K562 (cell line): ENCODE measurements around the gene ZKSCAN4. TPM values are rescaled to one million over a fixed set of nuclear protein-coding genes. Genes with fewer than 3 reads are reported as not detected.

ENCODE experiments used
- ARID1B ChIP-seq: fragments of 450-650 bp; IDR thresholded peaks from 2 replicates; pipeline ENCODE4 v1.6.1; 2016; ENCODE audit warnings: antibody characterized with exemption, mild to moderate bottlenecking, inconsistent platforms
- ETV6 ChIP-seq, 3 experiments: fragments of 150-350 bp in 1 of 3; sonication (generic) in 1 of 3; formaldehyde crosslinking in 1 of 3; IDR thresholded peaks; 2 replicates each; pipeline versions ENCODE4 v1.6.1 to v1.8.0; 2014 to 2022; ENCODE audit warnings: borderline replicate concordance in 2 of 3, low read depth in 2 of 3, antibody characterized with exemption in 1 of 3, low read length in 1 of 3, mild to moderate bottlenecking in 1 of 3, missing genetic modification reagents in 1 of 3
- NCOA6 ChIP-seq: fragments of 450-650 bp; IDR thresholded peaks from 2 replicates; pipeline ENCODE4 v1.6.1; 2017; ENCODE audit warnings: mild to moderate bottlenecking
- NFATC3 ChIP-seq: fragments of 450-650 bp; IDR thresholded peaks from 2 replicates; pipeline ENCODE4 v1.6.1; 2017; ENCODE audit warnings: mild to moderate bottlenecking
- SRF ChIP-seq, 2 experiments: fragments of 250-450, 450-650 bp in 1 of 2; sonication (Bioruptor Pico) in 1 of 2; sonication (generic) in 1 of 2; formaldehyde crosslinking; IDR thresholded peaks; 2 replicates each; pipeline versions ENCODE4 v1.5.0 to v1.5.1; 2020 to 2022; ENCODE audit warnings: mild to moderate bottlenecking in 1 of 2, missing genetic modification reagents in 1 of 2
- TCF3 ChIP-seq: sonication (generic); formaldehyde crosslinking; IDR thresholded peaks from 2 replicates; pipeline ENCODE4 v1.4.0; 2020; ENCODE audit warnings: mild to moderate bottlenecking, missing genetic modification reagents
- TFAM ChIP-seq: fragments of 250-450 bp; sonication (Bioruptor Pico); conservative IDR thresholded peaks from 2 replicates; pipeline ENCODE4 v1.5.0; 2021; ENCODE audit warnings: mild to moderate bottlenecking, moderate library complexity
- TGIF2 ChIP-seq: sonication (generic); formaldehyde crosslinking; IDR thresholded peaks from 2 replicates; pipeline ENCODE4 v1.8.1; 2022; ENCODE audit warnings: mild to moderate bottlenecking, missing genetic modification reagents, moderate library complexity
- ZNF124 ChIP-seq: sonication (generic); formaldehyde crosslinking; IDR thresholded peaks from 2 replicates; pipeline ENCODE4 v1.8.1; 2022; ENCODE audit warnings: missing genetic modification reagents
- polyA plus RNA-seq, 8 experiments: library from polyadenylated mRNA; depleted of rRNA in 4 of 8; stranded (reverse) in 5 of 8; unstranded in 3 of 8; fragments of >200 nt; fragmentation: Nextera tagmentation in 2 of 8; fragmentation: Illumina TruSeq in 1 of 8; extraction: Ambion mirVana in 2 of 8; extraction: Trizol in 1 of 8; gene quantifications; 2 replicates each; pipeline versions ENCODE4 v1.2.1 to v1.2.3, GENCODE V29; 2011 to 2014; ENCODE audit warnings: inconsistent platforms in 1 of 8, missing spikeins in 1 of 8
- total RNA-seq, 7 experiments: library from RNA; depleted of rRNA in 6 of 7; stranded (reverse); fragments of >200 nt in 6 of 7; fragmentation: Illumina TruSeq in 2 of 7; extraction: Trizol in 2 of 7; gene quantifications; 2 replicates each; pipeline versions ENCODE4 v1.2.1 to v1.2.3, GENCODE V29; 2011 to 2021; ENCODE audit warnings: low replicate concordance in 1 of 7
- TF ChIP-seq, protein P1 (sequence below), 2 experiments: IDR thresholded peaks in 1 of 2; conservative IDR thresholded peaks in 1 of 2; 2 replicates each; pipeline ENCODE4 v1.6.1; 2016; ENCODE audit warnings: low read depth in 2 of 2, mild to moderate bottlenecking in 1 of 2, missing compliant biosample characterization in 1 of 2, missing genetic modification characterization in 1 of 2, moderate library complexity in 1 of 2
- TF ChIP-seq, protein P2 (sequence below), 3 experiments: fragments of 200-800 bp in 1 of 3; sonication (Bioruptor generic) in 1 of 3; sonication (generic) in 1 of 3; formaldehyde crosslinking in 1 of 3; IDR thresholded peaks; 2 replicates each; pipeline versions ENCODE4 v1.6.1 to v1.8.0; 2016 to 2022; ENCODE audit warnings: mild to moderate bottlenecking in 2 of 3, missing compliant biosample characterization in 2 of 3, missing genetic modification characterization in 2 of 3, missing genetic modification reagents in 1 of 3
- TF ChIP-seq, protein P3 (sequence below): fragments of 450-650 bp; IDR thresholded peaks from 2 replicates; pipeline ENCODE4 v1.6.1; 2018; ENCODE audit not compliant: partially characterized antibody
- TF ChIP-seq, protein P4 (sequence below), 2 experiments: IDR thresholded peaks; 2 replicates each; pipeline ENCODE4 v1.6.1; 2011; ENCODE audit warnings: borderline replicate concordance in 1 of 2, control low read depth in 1 of 2, low read depth in 1 of 2, low read length in 1 of 2, mild to moderate bottlenecking in 1 of 2, mixed read lengths in 1 of 2, moderate library complexity in 1 of 2; ENCODE audit not compliant: insufficient read depth in 1 of 2, insufficient read length in 1 of 2, poor library complexity in 1 of 2, severe bottlenecking in 1 of 2; ENCODE audit errors: extremely low read depth in 1 of 2
- TF ChIP-seq, protein P5 (sequence below): fragments of 450-650 bp; formaldehyde crosslinking; IDR thresholded peaks from 2 replicates; pipeline ENCODE4 v1.4.0; 2020; ENCODE audit warnings: mild to moderate bottlenecking, mixed read lengths

Gene ZKSCAN4
- total and polyA plus RNA-seq, 9 of the 15 experiments (the other 6 are each of a cell fraction or from before 2014, with no cell fraction given), result 1.2 to 5.3 (median 4.7) TPM

DNA sequence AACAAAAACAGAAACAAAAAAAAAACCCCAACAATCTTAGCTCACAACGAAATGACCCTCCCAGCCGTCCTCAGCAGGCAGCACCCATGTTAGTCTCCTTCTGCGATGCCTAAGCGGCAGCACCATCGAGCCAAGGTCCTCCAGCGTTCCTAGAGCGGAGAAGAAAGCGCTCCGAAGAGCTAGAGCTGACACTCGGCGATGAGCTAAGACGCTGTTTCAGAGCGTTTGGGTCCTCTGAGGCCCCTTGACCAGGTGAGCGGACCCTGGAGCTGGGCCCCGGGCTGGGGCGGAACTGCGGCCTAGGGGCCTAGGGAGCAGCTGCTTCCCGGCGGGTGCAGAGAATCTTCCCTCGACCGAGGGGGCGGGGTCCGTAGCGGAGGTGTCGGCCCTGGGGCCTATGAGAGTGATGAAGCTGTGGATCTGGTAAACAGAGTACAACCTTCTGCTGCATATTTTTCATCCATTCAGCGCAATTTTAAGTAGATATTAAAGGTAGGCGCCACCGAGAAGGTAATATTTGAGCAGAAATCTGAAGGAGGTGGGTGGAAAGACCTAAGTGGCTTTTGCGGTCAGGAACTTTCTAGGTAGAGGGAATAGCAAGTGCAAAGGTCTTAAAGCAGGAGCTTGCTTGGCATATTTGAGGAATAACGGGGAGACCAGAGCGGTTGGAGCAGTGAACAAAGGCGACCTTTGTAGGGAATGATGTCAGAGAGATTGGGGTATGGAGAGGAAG lies 15.1 kb upstream of the ZKSCAN4 start, which contains the start of gene ZSCAN26 (continued):
- TF ChIP-seq, protein P1, sequence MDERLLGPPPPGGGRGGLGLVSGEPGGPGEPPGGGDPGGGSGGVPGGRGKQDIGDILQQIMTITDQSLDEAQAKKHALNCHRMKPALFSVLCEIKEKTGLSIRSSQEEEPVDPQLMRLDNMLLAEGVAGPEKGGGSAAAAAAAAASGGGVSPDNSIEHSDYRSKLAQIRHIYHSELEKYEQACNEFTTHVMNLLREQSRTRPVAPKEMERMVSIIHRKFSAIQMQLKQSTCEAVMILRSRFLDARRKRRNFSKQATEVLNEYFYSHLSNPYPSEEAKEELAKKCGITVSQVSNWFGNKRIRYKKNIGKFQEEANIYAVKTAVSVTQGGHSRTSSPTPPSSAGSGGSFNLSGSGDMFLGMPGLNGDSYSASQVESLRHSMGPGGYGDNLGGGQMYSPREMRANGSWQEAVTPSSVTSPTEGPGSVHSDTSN (CRISPR knock-in tag; IDR thresholded peaks at IDR 0.05; ENCODE audit: low read depth), result no peak
- TF ChIP-seq, protein P1 (tag; conservative IDR thresholded peaks at IDR 0.05; ENCODE audit: low read depth), result no peak
- TF ChIP-seq NFATC3 (no peak), ARID1B (no peak; the same call in 1 of the 2 replicates), ETV6 (IDR thresholded peaks at IDR 0.05; ENCODE audit: borderline replicate concordance in 1 of 2, low read depth in 2 of 2, low read length in 1 of 2) (no peak), ETV6 (CRISPR knock-in tag; IDR thresholded peaks at IDR 0.05; ENCODE audit: borderline replicate concordance) (no peak), ZNF124 (CRISPR knock-in tag) (no peak), NCOA6 (no peak), TCF3 (peak; percentile 18; the same call in 1 of the 2 replicates), SRF (CRISPR knock-in tag; IDR thresholded peaks at IDR 0.05) (peak in 1 of 2 experiments; percentile 17; a peak in 1 of 4 replicates), TGIF2 (CRISPR knock-in tag) (no peak), TFAM (CRISPR knock-in tag) (no peak)
- TF ChIP-seq, protein P2, sequence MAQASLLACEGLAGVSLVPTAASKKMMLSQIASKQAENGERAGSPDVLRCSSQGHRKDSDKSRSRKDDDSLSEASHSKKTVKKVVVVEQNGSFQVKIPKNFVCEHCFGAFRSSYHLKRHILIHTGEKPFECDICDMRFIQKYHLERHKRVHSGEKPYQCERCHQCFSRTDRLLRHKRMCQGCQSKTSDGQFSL (CRISPR knock-in tag; IDR thresholded peaks at IDR 0.05), result no peak
- TF ChIP-seq, protein P2 (tag; IDR thresholded peaks at IDR 0.05), result no peak
- TF ChIP-seq, protein P3, sequence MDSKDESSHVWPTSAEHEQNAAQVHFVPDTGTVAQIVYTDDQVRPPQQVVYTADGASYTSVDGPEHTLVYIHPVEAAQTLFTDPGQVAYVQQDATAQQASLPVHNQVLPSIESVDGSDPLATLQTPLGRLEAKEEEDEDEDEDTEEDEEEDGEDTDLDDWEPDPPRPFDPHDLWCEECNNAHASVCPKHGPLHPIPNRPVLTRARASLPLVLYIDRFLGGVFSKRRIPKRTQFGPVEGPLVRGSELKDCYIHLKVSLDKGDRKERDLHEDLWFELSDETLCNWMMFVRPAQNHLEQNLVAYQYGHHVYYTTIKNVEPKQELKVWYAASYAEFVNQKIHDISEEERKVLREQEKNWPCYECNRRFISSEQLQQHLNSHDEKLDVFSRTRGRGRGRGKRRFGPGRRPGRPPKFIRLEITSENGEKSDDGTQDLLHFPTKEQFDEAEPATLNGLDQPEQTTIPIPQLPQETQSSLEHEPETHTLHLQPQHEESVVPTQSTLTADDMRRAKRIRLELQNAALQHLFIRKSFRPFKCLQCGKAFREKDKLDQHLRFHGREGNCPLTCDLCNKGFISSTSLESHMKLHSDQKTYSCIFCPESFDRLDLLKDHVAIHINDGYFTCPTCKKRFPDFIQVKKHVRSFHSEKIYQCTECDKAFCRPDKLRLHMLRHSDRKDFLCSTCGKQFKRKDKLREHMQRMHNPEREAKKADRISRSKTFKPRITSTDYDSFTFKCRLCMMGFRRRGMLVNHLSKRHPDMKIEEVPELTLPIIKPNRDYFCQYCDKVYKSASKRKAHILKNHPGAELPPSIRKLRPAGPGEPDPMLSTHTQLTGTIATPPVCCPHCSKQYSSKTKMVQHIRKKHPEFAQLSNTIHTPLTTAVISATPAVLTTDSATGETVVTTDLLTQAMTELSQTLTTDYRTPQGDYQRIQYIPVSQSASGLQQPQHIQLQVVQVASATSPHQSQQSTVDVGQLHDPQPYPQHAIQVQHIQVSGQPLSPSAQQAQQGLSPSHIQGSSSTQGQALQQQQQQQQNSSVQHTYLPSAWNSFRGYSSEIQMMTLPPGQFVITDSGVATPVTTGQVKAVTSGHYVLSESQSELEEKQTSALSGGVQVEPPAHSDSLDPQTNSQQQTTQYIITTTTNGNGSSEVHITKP, result peak; percentile 28
- TF ChIP-seq, protein P4, sequence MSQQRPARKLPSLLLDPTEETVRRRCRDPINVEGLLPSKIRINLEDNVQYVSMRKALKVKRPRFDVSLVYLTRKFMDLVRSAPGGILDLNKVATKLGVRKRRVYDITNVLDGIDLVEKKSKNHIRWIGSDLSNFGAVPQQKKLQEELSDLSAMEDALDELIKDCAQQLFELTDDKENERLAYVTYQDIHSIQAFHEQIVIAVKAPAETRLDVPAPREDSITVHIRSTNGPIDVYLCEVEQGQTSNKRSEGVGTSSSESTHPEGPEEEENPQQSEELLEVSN (IDR thresholded peaks at IDR 0.05; ENCODE audit: borderline replicate concordance in 1 of 2, extremely low read depth in 1 of 2, insufficient read depth in 1 of 2, insufficient read length in 1 of 2, low read depth in 1 of 2, low read length in 1 of 2, poor library complexity in 1 of 2, severe bottlenecking in 1 of 2), result peak in 1 of 2 experiments; percentile 65
- TF ChIP-seq, protein P5, sequence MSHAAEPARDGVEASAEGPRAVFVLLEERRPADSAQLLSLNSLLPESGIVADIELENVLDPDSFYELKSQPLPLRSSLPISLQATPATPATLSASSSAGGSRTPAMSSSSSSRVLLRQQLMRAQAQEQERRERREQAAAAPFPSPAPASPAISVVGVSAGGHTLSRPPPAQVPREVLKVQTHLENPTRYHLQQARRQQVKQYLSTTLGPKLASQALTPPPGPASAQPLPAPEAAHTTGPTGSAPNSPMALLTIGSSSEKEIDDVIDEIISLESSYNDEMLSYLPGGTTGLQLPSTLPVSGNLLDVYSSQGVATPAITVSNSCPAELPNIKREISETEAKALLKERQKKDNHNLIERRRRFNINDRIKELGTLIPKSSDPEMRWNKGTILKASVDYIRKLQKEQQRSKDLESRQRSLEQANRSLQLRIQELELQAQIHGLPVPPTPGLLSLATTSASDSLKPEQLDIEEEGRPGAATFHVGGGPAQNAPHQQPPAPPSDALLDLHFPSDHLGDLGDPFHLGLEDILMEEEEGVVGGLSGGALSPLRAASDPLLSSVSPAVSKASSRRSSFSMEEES (CRISPR knock-in tag), result no peak
